Trophoblast cell (in vitro differentiated cells and primary cell): Measurements from ENCODE around the gene HECA.
"Not testable (repeated sequence)": the region's sequence is repeated elsewhere in the genome, so short reads cannot be mapped to it uniquely, and the experiment has no call there.

ENCODE experiments used
- DNase-seq, 2 donors: peaks; one replicate each; pipeline ENCODE4 v3.0.0-alpha.2; 2016
- H2AFZ ChIP-seq: 2 replicates; pipeline ENCODE4 v1.6.1; 2013; ENCODE audit warnings: low read length, moderate library complexity, mild to moderate bottlenecking; ENCODE audit not compliant: insufficient read depth, poor library complexity
- H2AK5ac ChIP-seq: 2 replicates; pipeline ENCODE4 v1.6.1; 2013; ENCODE audit warnings: mild to moderate bottlenecking, low read length
- H2BK120ac ChIP-seq: 2 replicates; pipeline ENCODE4 v1.6.1; 2013; ENCODE audit warnings: low read length, mild to moderate bottlenecking, moderate library complexity; ENCODE audit not compliant: insufficient read depth, poor library complexity
- H2BK12ac ChIP-seq: 2 replicates; pipeline ENCODE4 v1.6.1; 2013; ENCODE audit warnings: mild to moderate bottlenecking, low read length, moderate library complexity
- H2BK5ac ChIP-seq: 2 replicates; pipeline ENCODE4 v1.6.1; 2013; ENCODE audit warnings: low read length, low read depth, moderate library complexity, mild to moderate bottlenecking; ENCODE audit not compliant: poor library complexity
- H3K14ac ChIP-seq: 2 replicates; pipeline ENCODE4 v1.6.1; 2013; ENCODE audit warnings: mild to moderate bottlenecking, low read length
- H3K18ac ChIP-seq: 2 replicates; pipeline ENCODE4 v1.6.1; 2013; ENCODE audit warnings: mild to moderate bottlenecking, low read length
- H3K23ac ChIP-seq: 2 replicates; pipeline ENCODE4 v1.6.1; 2013; ENCODE audit warnings: low read length
- H3K27ac ChIP-seq: 2 replicates; pipeline ENCODE4 v1.5.1; 2013; ENCODE audit warnings: low read depth, mild to moderate bottlenecking, inconsistent platforms, low read length, moderate library complexity
- H3K27me3 ChIP-seq: 2 replicates; pipeline ENCODE4 v1.6.1; 2013; ENCODE audit warnings: inconsistent platforms, mild to moderate bottlenecking, low read length, moderate library complexity; ENCODE audit not compliant: insufficient read depth
- H3K36me3 ChIP-seq, 2 experiments: 1 replicate in 1 of 2; 2 replicates in 1 of 2; pipeline ENCODE4 v1.6.1; 2013; ENCODE audit warnings: low read length in 2 of 2, mild to moderate bottlenecking in 2 of 2, moderate library complexity in 1 of 2; ENCODE audit not compliant: insufficient read depth in 2 of 2, control insufficient read depth in 1 of 2
- H3K4ac ChIP-seq: 2 replicates; pipeline ENCODE4 v1.6.1; 2013; ENCODE audit warnings: low read depth, mild to moderate bottlenecking, low read length, moderate library complexity
- H3K4me1 ChIP-seq, 2 experiments: 1 replicate in 1 of 2; 2 replicates in 1 of 2; pipeline ENCODE4 v1.6.1; 2013; ENCODE audit warnings: low read length in 2 of 2, mild to moderate bottlenecking in 2 of 2, moderate library complexity in 1 of 2; ENCODE audit not compliant: insufficient read depth in 2 of 2, control insufficient read depth in 1 of 2
- H3K4me2 ChIP-seq: 2 replicates; pipeline ENCODE4 v1.6.1; 2013; ENCODE audit warnings: inconsistent platforms, mild to moderate bottlenecking, low read length, moderate library complexity
- H3K4me3 ChIP-seq: 2 replicates; pipeline ENCODE4 v1.5.1; 2013; ENCODE audit warnings: mild to moderate bottlenecking, low read depth, low read length, inconsistent platforms
- H3K79me1 ChIP-seq: one replicate; pipeline ENCODE4 v1.6.1; 2013; ENCODE audit warnings: low read length
- H3K79me2 ChIP-seq: 2 replicates; pipeline ENCODE4 v1.6.1; 2013; ENCODE audit warnings: low read length, mild to moderate bottlenecking; ENCODE audit not compliant: control insufficient read depth, insufficient read depth, poor library complexity
- H3K9ac ChIP-seq: 2 replicates; pipeline ENCODE4 v1.6.1; 2013; ENCODE audit warnings: mild to moderate bottlenecking, low read length
- H3K9me3 ChIP-seq: 2 replicates; pipeline ENCODE4 v1.6.1; 2013; ENCODE audit warnings: low read depth, mild to moderate bottlenecking, control low read depth, inconsistent platforms, low read length; ENCODE audit not compliant: insufficient read depth
- H4K12ac ChIP-seq: 2 replicates; pipeline ENCODE4 v1.6.1; 2013; ENCODE audit warnings: low read depth, mild to moderate bottlenecking, low read length, moderate library complexity
- H4K8ac ChIP-seq: 2 replicates; pipeline ENCODE4 v1.6.1; 2013; ENCODE audit warnings: low read depth, mild to moderate bottlenecking, low read length, moderate library complexity
- H4K91ac ChIP-seq: one replicate; pipeline ENCODE4 v1.6.1; 2013; ENCODE audit warnings: low read depth, mild to moderate bottlenecking, low read length, moderate library complexity
- WGBS: extraction: QIAGEN DNeasy Blood & Tissue Kit; methylation state at CpG from one replicate; pipeline ENCODE4 v1.1.7; 2013; ENCODE audit warnings: missing lambda C conversion rate; ENCODE audit not compliant: insufficient read length, insufficient coverage; ENCODE audit errors: extremely low coverage; 5-methylcytosine and 5-hydroxymethylcytosine counted together

Gene HECA

GRCh38 chr6:139219746-139220145 is 84.9 kb downstream of the HECA start:
- Histone ChIP-seq H3K27me3 (no peaks in the 10 kb centered on the region), H3K18ac (no peak overlapping the region), H3K4me2 (no peak overlapping the region), H3K14ac (no peak overlapping the region), H3K4ac (peak overlapping the region; percentile 12), H3K9ac (no peak overlapping the region), H2AFZ (no peak overlapping the region), H4K12ac (no peak overlapping the region), H3K9me3 (no peaks in the 10 kb centered on the region), H4K8ac (no peak overlapping the region), H3K79me1 (peaks cover 3% of the 10 kb centered on the region), H2AK5ac (no peak overlapping the region), H2BK12ac (no peak overlapping the region), H4K91ac (peak overlapping the region; percentile 30), H2BK5ac (no peak overlapping the region), H3K4me1 (no peaks in the 10 kb centered on the region), H3K27ac (peak overlapping the region; percentile 26), H3K36me3 (no peaks in the 10 kb centered on the region), H3K79me2 (no peaks in the 10 kb centered on the region), H3K23ac (no peak overlapping the region), H3K4me3 (no peak overlapping the region), H2BK120ac (peak overlapping the region; percentile 4)
- no peak for DNase-seq
- WGBS, result no CpG with 5 or more reads among the region's 2 CpGs

GRCh38 chr6:139228387-139228786 is 93.5 kb downstream of the HECA start:
- not testable (repeated sequence) for H3K14ac ChIP-seq, H2BK12ac ChIP-seq, H3K27ac ChIP-seq, H4K91ac ChIP-seq, H3K18ac ChIP-seq, H3K4me1 ChIP-seq, H3K79me1 ChIP-seq, H3K23ac ChIP-seq, H3K4ac ChIP-seq, H2BK5ac ChIP-seq, H4K12ac ChIP-seq, H3K9me3 ChIP-seq, H3K4me2 ChIP-seq, H3K36me3 ChIP-seq, H2BK120ac ChIP-seq, H3K4me3 ChIP-seq, H3K27me3 ChIP-seq, H2AK5ac ChIP-seq, DNase-seq, H3K79me2 ChIP-seq, H2AFZ ChIP-seq, H3K9ac ChIP-seq, H4K8ac ChIP-seq
- no CpG with 5 or more reads among the region's 3 CpGs for WGBS
